ENCODE results near the gene FGF16. TPM values are rescaled to one million over a fixed set of nuclear protein-coding genes. Genes with fewer than 3 reads are reported as not detected.

The FGF16 gene
- total and polyA plus RNA-seq, 2 of the 8 experiments (the other 6 are each of a cell fraction or from before 2014, with no cell fraction given): 0.50 to 1.4 TPM

- H2AFZ ChIP-seq (ENCODE audit: low read length): no peak overlapping the region
- DNase-seq (ENCODE audit: low read depth in 1 of 2, low spot score in 2 of 2): no peak
- no peak overlapping the region for H4K5ac ChIP-seq (ENCODE audit: insufficient read length, low read depth, low read length)
- no peak for TF ChIP-seq MAX (IDR thresholded peaks at IDR 0.05)
- TF ChIP-seq POLR2AphosphoS5 (IDR thresholded peaks at IDR 0.05; ENCODE audit: low read depth, low read length): no peak
- TF ChIP-seq SRF (IDR thresholded peaks at IDR 0.05; ENCODE audit: low read depth, low read length): no peak
- TF ChIP-seq SP2 (IDR thresholded peaks at IDR 0.05; ENCODE audit: low read length): no peak
- no peak for TF ChIP-seq CHD2 (IDR thresholded peaks at IDR 0.05; ENCODE audit: low read length)
- no peak for TF ChIP-seq PHF8 (conservative IDR thresholded peaks at IDR 0.05; ENCODE audit: low read depth, low read length)
- no peak for TF ChIP-seq MAFK (IDR thresholded peaks at IDR 0.05; ENCODE audit: low read depth, low read length)
- no peak for TF ChIP-seq TAF7 (optimal IDR thresholded peaks at IDR 0.05; ENCODE audit: borderline replicate concordance, low read depth, low read length)
- no peak for TF ChIP-seq CBX5 (IDR thresholded peaks at IDR 0.05; ENCODE audit: low read depth, low read length)
- no peak for TF ChIP-seq JUND (IDR thresholded peaks at IDR 0.05; ENCODE audit: low read length)
Observed at GRCh38 chrX:77436271-77436670, 10.9 kb upstream of the FGF16 start.

More at GRCh38 chrX:77436271-77436670, 10.9 kb upstream of the FGF16 start:
- Histone ChIP-seq H2AK5ac (ENCODE audit: low read depth, low read length) (no peak overlapping the region), H3K4ac (replicated peaks; ENCODE audit: insufficient read length, low read depth, low read length) (no peak overlapping the region), H3K79me2 (ENCODE audit: control insufficient read depth in 1 of 2, insufficient read depth in 2 of 2, low read length in 2 of 2) (no peaks in the 10 kb centered on the region), H4K8ac (ENCODE audit: extremely low read depth, insufficient read depth, low read length) (no peak overlapping the region), H3K4me2 (ENCODE audit: insufficient read depth in 1 of 2, low read depth in 2 of 2, low read length in 2 of 2) (no peak overlapping the region), H2BK20ac (ENCODE audit: low read length) (no peak overlapping the region), H4K20me1 (replicated peaks in 1 of 2; ENCODE audit: control insufficient read depth in 1 of 2, insufficient read depth in 2 of 2, low read length in 2 of 2) (no peaks in the 10 kb centered on the region), H3K23me2 (ENCODE audit: low read depth, low read length) (no peaks in the 10 kb centered on the region), H4K91ac (replicated peaks; ENCODE audit: insufficient read length, low read length) (no peak overlapping the region), H3K27me3 (replicated peaks in 1 of 4; ENCODE audit: control insufficient read depth in 3 of 4, extremely low read depth in 1 of 4, insufficient read depth in 3 of 4, low read length in 3 of 4) (0 out of 7 replicates have a peak, but pooled peaks cover 0 to 3% (median 0%) of the 10 kb centered on the region in 4 experiments), H3K36me3 (ENCODE audit: control insufficient read depth in 2 of 4, insufficient read depth in 4 of 4, low read length in 3 of 4) (no peaks in the 10 kb centered on the region), H3K14ac (ENCODE audit: insufficient read length) (no peak overlapping the region), H3K79me1 (ENCODE audit: low read depth, low read length) (no peaks in the 10 kb centered on the region), H2BK15ac (ENCODE audit: low read length) (no peak overlapping the region), H3K27ac (ENCODE audit: low read depth, low read length) (no peak overlapping the region), H3K56ac (replicated peaks; ENCODE audit: insufficient read length, low read depth, low read length) (no peak overlapping the region), H3K4me3 (ENCODE audit: extremely low read depth in 1 of 4, insufficient read depth in 2 of 4, low read depth in 3 of 4, low read length in 4 of 4) (no peak overlapping the region), H3K9ac (replicated peaks in 1 of 4; ENCODE audit: extremely low read depth in 1 of 4, low read depth in 3 of 4, low read length in 3 of 4) (no peak overlapping the region), H3K4me1 (replicated peaks in 1 of 4; ENCODE audit: control insufficient read depth in 3 of 4, insufficient read depth in 4 of 4, low read length in 3 of 4) (no peaks in the 10 kb centered on the region), H2BK120ac (replicated peaks; ENCODE audit: low read depth, low read length) (no peak overlapping the region), H3K9me3 (ENCODE audit: insufficient read depth in 2 of 2, low read depth in 1 of 2, low read length in 1 of 2) (no peaks in the 10 kb centered on the region), H3K18ac (ENCODE audit: extremely low read depth, low read length) (no peak overlapping the region), H2BK12ac (ENCODE audit: low read depth, low read length) (no peak overlapping the region), H3K23ac (ENCODE audit: insufficient read length) (no peak overlapping the region), H2BK5ac (ENCODE audit: low read depth, low read length) (no peak overlapping the region)
- CTCF ChIA-PET (ENCODE audit: partially characterized antibody): interaction anchor here (1.3 kb wide), 1 partner anchor 24 kb away, joined by 3 read pairs; no protein-coding TSS in a partner anchor
- POLR2A ChIA-PET (ENCODE audit: partially characterized antibody): no interaction called here
- no peak for FAIRE-seq
